Activated naive CD8-positive, alpha-beta T cell (primary cell): ENCODE measurements around the gene TBC1D23.
"Not testable (repeated sequence)": the region's sequence is repeated elsewhere in the genome, so short reads cannot be mapped to it uniquely, and the experiment has no call there.

ENCODE experiments used
- H3K27ac Mint-ChIP-seq: one replicate; pipeline ENCODE4 v1.8.0; 2021; ENCODE audit warnings: mixed read lengths
- H3K27me3 Mint-ChIP-seq: one replicate; pipeline ENCODE4 v1.8.0; 2021; ENCODE audit warnings: mixed read lengths
- H3K36me3 Mint-ChIP-seq: one replicate; pipeline ENCODE4 v1.8.0; 2021; ENCODE audit warnings: mixed read lengths
- H3K4me1 Mint-ChIP-seq: one replicate; pipeline ENCODE4 v1.8.0; 2021; ENCODE audit warnings: low read depth, mixed read lengths
- H3K4me3 Mint-ChIP-seq: one replicate; pipeline ENCODE4 v1.8.0; 2021; ENCODE audit warnings: mild to moderate bottlenecking, mixed read lengths
- H3K9me3 Mint-ChIP-seq: one replicate; pipeline ENCODE4 v1.8.0; 2021; ENCODE audit warnings: low read depth, mixed read lengths

The TBC1D23 gene

GRCh38 chr3:100242471-100242870 is 18.3 kb upstream of the TBC1D23 start:
- H3K4me3 Mint-ChIP-seq, H3K4me1 Mint-ChIP-seq, H3K36me3 Mint-ChIP-seq, H3K9me3 Mint-ChIP-seq, H3K27ac Mint-ChIP-seq, H3K27me3 Mint-ChIP-seq: not testable (repeated sequence)

GRCh38 chr3:100244264-100244663 is 16.5 kb upstream of the TBC1D23 start:
- Mint-ChIP-seq H3K9me3 (no peaks in the 10 kb centered on the region), H3K27ac (no peak overlapping the region), H3K27me3 (no peaks in the 10 kb centered on the region), H3K36me3 (no peaks in the 10 kb centered on the region), H3K4me3 (no peak overlapping the region), H3K4me1 (peaks cover 2% of the 10 kb centered on the region)

- H3K4me3 Mint-ChIP-seq = no peak overlapping the region
- peaks cover 3% of the 10 kb centered on the region for H3K27me3 Mint-ChIP-seq
- H3K36me3 Mint-ChIP-seq = peaks cover 3% of the 10 kb centered on the region
- peaks cover 2% of the 10 kb centered on the region for H3K4me1 Mint-ChIP-seq
- no peaks in the 10 kb centered on the region for H3K9me3 Mint-ChIP-seq
- no peak overlapping the region for H3K27ac Mint-ChIP-seq
These were observed 15.7 kb upstream of the TBC1D23 start for GRCh38 chr3:100245136-100245535.

- Mint-ChIP-seq H3K27me3 (peaks cover 3% of the 10 kb centered on the region), H3K27ac (no peak overlapping the region), H3K36me3 (peaks cover 5% of the 10 kb centered on the region), H3K4me3 (no peak overlapping the region), H3K9me3 (no peaks in the 10 kb centered on the region), H3K4me1 (peaks cover 2% of the 10 kb centered on the region)
These were observed 14.9 kb upstream of the TBC1D23 start for GRCh38 chr3:100245927-100246326.

- H3K27ac Mint-ChIP-seq = no peak overlapping the region
- H3K4me3 Mint-ChIP-seq = no peak overlapping the region
- peaks cover 3% of the 10 kb centered on the region for H3K27me3 Mint-ChIP-seq
- H3K36me3 Mint-ChIP-seq = peaks cover 5% of the 10 kb centered on the region
- H3K9me3 Mint-ChIP-seq = no peaks in the 10 kb centered on the region
- H3K4me1 Mint-ChIP-seq = peaks cover 2% of the 10 kb centered on the region
These were observed 13.8 kb upstream of the TBC1D23 start for GRCh38 chr3:100246999-100247398.

- peaks cover 3% of the 10 kb centered on the region for H3K27me3 Mint-ChIP-seq
- no peaks in the 10 kb centered on the region for H3K4me1 Mint-ChIP-seq
- no peak overlapping the region for H3K4me3 Mint-ChIP-seq
- no peak overlapping the region for H3K27ac Mint-ChIP-seq
- peaks cover 5% of the 10 kb centered on the region for H3K36me3 Mint-ChIP-seq
- H3K9me3 Mint-ChIP-seq = no peaks in the 10 kb centered on the region
These were observed 8.8 kb upstream of the TBC1D23 start for GRCh38 chr3:100252001-100252400.

GRCh38 chr3:100254168-100254777 is 6.5 kb upstream of the TBC1D23 start:
- no peak overlapping the region for H3K27ac Mint-ChIP-seq
- H3K4me1 Mint-ChIP-seq = peaks cover 5% of the 10 kb centered on the region
- H3K9me3 Mint-ChIP-seq = no peaks in the 10 kb centered on the region
- H3K27me3 Mint-ChIP-seq = peaks cover 3% of the 10 kb centered on the region
- no peak overlapping the region for H3K4me3 Mint-ChIP-seq
- peaks cover 5% of the 10 kb centered on the region for H3K36me3 Mint-ChIP-seq

- H3K4me1 Mint-ChIP-seq = peaks cover 28% of the 10 kb centered on the region
- H3K36me3 Mint-ChIP-seq = no peaks in the 10 kb centered on the region
- H3K27ac Mint-ChIP-seq = no peak overlapping the region
- H3K4me3 Mint-ChIP-seq = no peak overlapping the region
- H3K27me3 Mint-ChIP-seq = no peaks in the 10 kb centered on the region
- H3K9me3 Mint-ChIP-seq = no peaks in the 10 kb centered on the region
These were observed 4.1 kb upstream of the TBC1D23 start for GRCh38 chr3:100256731-100257151.

- no peaks in the 10 kb centered on the region for H3K36me3 Mint-ChIP-seq
- H3K4me3 Mint-ChIP-seq = no peak overlapping the region
- peaks cover 32% of the 10 kb centered on the region for H3K4me1 Mint-ChIP-seq
- H3K27ac Mint-ChIP-seq = no peak overlapping the region
- H3K27me3 Mint-ChIP-seq = no peaks in the 10 kb centered on the region
- no peaks in the 10 kb centered on the region for H3K9me3 Mint-ChIP-seq
These were observed 3.2 kb upstream of the TBC1D23 start for GRCh38 chr3:100257586-100257985.

- Mint-ChIP-seq H3K36me3 (no peaks in the 10 kb centered on the region), H3K4me3 (peak overlapping the region; percentile 91), H3K27me3 (no peaks in the 10 kb centered on the region), H3K4me1 (peaks cover 58% of the 10 kb centered on the region), H3K9me3 (no peaks in the 10 kb centered on the region), H3K27ac (peak overlapping the region; percentile 99)
These were observed 609 bp upstream of the TBC1D23 start for GRCh38 chr3:100260081-100260684.

GRCh38 chr3:100261485-100261903 is 702 bp downstream of the TBC1D23 start:
- H3K36me3 Mint-ChIP-seq = no peaks in the 10 kb centered on the region
- peaks cover 60% of the 10 kb centered on the region for H3K4me1 Mint-ChIP-seq
- peak overlapping the region; percentile 99 for H3K27ac Mint-ChIP-seq
- peak overlapping the region; percentile 91 for H3K4me3 Mint-ChIP-seq
- H3K27me3 Mint-ChIP-seq = no peaks in the 10 kb centered on the region
- H3K9me3 Mint-ChIP-seq = no peaks in the 10 kb centered on the region

GRCh38 chr3:100262925-100263324 is 2.1 kb downstream of the TBC1D23 start:
- Mint-ChIP-seq H3K4me3 (peak overlapping the region; percentile 43), H3K27ac (peak overlapping the region; percentile 36), H3K4me1 (peaks cover 60% of the 10 kb centered on the region)
- H3K9me3 Mint-ChIP-seq, H3K36me3 Mint-ChIP-seq, H3K27me3 Mint-ChIP-seq: not testable (repeated sequence)

- Mint-ChIP-seq H3K9me3 (no peaks in the 10 kb centered on the region), H3K27ac (no peak overlapping the region), H3K4me3 (no peak overlapping the region), H3K4me1 (peaks cover 63% of the 10 kb centered on the region), H3K27me3 (no peaks in the 10 kb centered on the region), H3K36me3 (no peaks in the 10 kb centered on the region)
These were observed 2.8 kb downstream of the TBC1D23 start for GRCh38 chr3:100263583-100263982.

- H3K9me3 Mint-ChIP-seq = no peaks in the 10 kb centered on the region
- H3K4me3 Mint-ChIP-seq = peak overlapping the region; percentile 53
- no peaks in the 10 kb centered on the region for H3K36me3 Mint-ChIP-seq
- no peaks in the 10 kb centered on the region for H3K27me3 Mint-ChIP-seq
- H3K27ac Mint-ChIP-seq = peak overlapping the region; percentile 0
- H3K4me1 Mint-ChIP-seq = peaks cover 67% of the 10 kb centered on the region
These were observed 3.5 kb downstream of the TBC1D23 start for GRCh38 chr3:100264242-100264641.

GRCh38 chr3:100265016-100265415 is 4.2 kb downstream of the TBC1D23 start:
- Mint-ChIP-seq H3K9me3 (no peaks in the 10 kb centered on the region), H3K27ac (peak overlapping the region; percentile 4), H3K36me3 (no peaks in the 10 kb centered on the region), H3K4me1 (peaks cover 67% of the 10 kb centered on the region), H3K4me3 (no peak overlapping the region), H3K27me3 (no peaks in the 10 kb centered on the region)

- Mint-ChIP-seq H3K9me3 (no peaks in the 10 kb centered on the region), H3K4me1 (peaks cover 64% of the 10 kb centered on the region), H3K4me3 (no peak overlapping the region), H3K36me3 (no peaks in the 10 kb centered on the region), H3K27me3 (no peaks in the 10 kb centered on the region), H3K27ac (no peak overlapping the region)
These were observed 5.7 kb downstream of the TBC1D23 start for GRCh38 chr3:100266531-100266930.
